MM.1S (cell line): ENCODE measurements around the gene MACROH2A2.

Experiments used
- DNase-seq: peaks from one replicate; pipeline ENCODE4 v3.0.0-alpha.2; 2015
- H2AFZ ChIP-seq: fragments of 300-600 bp; sonication (generic); 2 replicates; pipeline ENCODE4 v1.6.0; 2016; ENCODE audit warnings: antibody characterized with exemption, low read length
- H3F3A ChIP-seq: fragments of 300-600 bp; sonication (generic); 2 replicates; pipeline ENCODE4 v1.6.1; 2016; ENCODE audit warnings: mild to moderate bottlenecking, antibody characterized with exemption, low read length, moderate library complexity, mixed read lengths; ENCODE audit not compliant: insufficient read depth
- H3K27ac ChIP-seq: fragments of 300-600 bp; sonication (generic); 2 replicates; pipeline ENCODE4 v1.5.1; 2016; ENCODE audit warnings: mild to moderate bottlenecking, low read length
- H3K27me3 ChIP-seq: fragments of 300-600 bp; sonication (generic); replicated peaks from 2 replicates; pipeline ENCODE4 v1.6.0; 2016; ENCODE audit warnings: low read length; ENCODE audit not compliant: insufficient read depth
- H3K36me3 ChIP-seq: fragments of 300-600 bp; sonication (generic); replicated peaks from 2 replicates; pipeline ENCODE4 v1.6.1; 2016; ENCODE audit warnings: mild to moderate bottlenecking, low read length, mixed read lengths; ENCODE audit not compliant: insufficient read depth
- H3K4me1 ChIP-seq: fragments of 300-600 bp; sonication (generic); 2 replicates; pipeline ENCODE4 v1.6.1; 2016; ENCODE audit warnings: low read length, mixed read lengths
- H3K4me2 ChIP-seq: fragments of 300-600 bp; sonication (generic); 2 replicates; pipeline ENCODE4 v1.6.0; 2016; ENCODE audit warnings: low read depth, low read length
- H3K4me3 ChIP-seq: fragments of 300-600 bp; sonication (generic); 2 replicates; pipeline ENCODE4 v1.5.1; 2016; ENCODE audit warnings: low read length, mixed read lengths
- H3K79me2 ChIP-seq: fragments of 300-600 bp; sonication (generic); 2 replicates; pipeline ENCODE4 v1.6.1; 2016; ENCODE audit warnings: mixed run types, low read length, mixed read lengths
- H3K9ac ChIP-seq: fragments of 300-600 bp; sonication (generic); 2 replicates; pipeline ENCODE4 v1.6.1; 2016; ENCODE audit warnings: low read length, mixed read lengths
- H3K9me2 ChIP-seq: fragments of 300-600 bp; sonication (generic); replicated peaks from 2 replicates; pipeline ENCODE4 v1.6.1; 2016; ENCODE audit warnings: mild to moderate bottlenecking, low read length, mixed read lengths; ENCODE audit not compliant: insufficient read depth
- H3K9me3 ChIP-seq: fragments of 300-600 bp; sonication (generic); replicated peaks from 2 replicates; pipeline ENCODE4 v1.6.1; 2016; ENCODE audit warnings: mild to moderate bottlenecking, low read length, mixed read lengths; ENCODE audit not compliant: insufficient read depth
- H4K20me1 ChIP-seq: fragments of 300-600 bp; sonication (generic); 2 replicates; pipeline ENCODE4 v1.6.1; 2016; ENCODE audit warnings: mild to moderate bottlenecking, low read length, moderate library complexity, mixed read lengths; ENCODE audit not compliant: insufficient read depth
- CTCF ChIP-seq: fragments of 300-600 bp; sonication (generic); IDR thresholded peaks from 2 replicates; pipeline ENCODE4 v1.5.1; 2016; ENCODE audit warnings: antibody characterized with exemption, low read length, mixed read lengths
- EZH2 ChIP-seq: fragments of 300-600 bp; sonication (generic); optimal IDR thresholded peaks from 2 replicates; pipeline ENCODE3; 2017; ENCODE audit warnings: low read depth, mild to moderate bottlenecking, antibody characterized with exemption, low read length, mixed read lengths
- EZH2phosphoT487 ChIP-seq: fragments of 300-600 bp; sonication (generic); IDR thresholded peaks from 2 replicates; pipeline ENCODE4 v1.6.1; 2018; ENCODE audit warnings: antibody characterized with exemption, low read length

The MACROH2A2 gene

GRCh38 chr10:70093335-70093944 lies 40.8 kb downstream of the MACROH2A2 start:
- no peaks in the 10 kb centered on the region for H3K9me2 ChIP-seq
- H2AFZ ChIP-seq = no peak overlapping the region
- H4K20me1 ChIP-seq = no peaks in the 10 kb centered on the region
- DNase-seq = no peak
- H3K36me3 ChIP-seq = no peaks in the 10 kb centered on the region
- no peak overlapping the region for H3K4me3 ChIP-seq
- no peaks in the 10 kb centered on the region for H3K27me3 ChIP-seq
- no peak overlapping the region for H3K27ac ChIP-seq
- no peaks in the 10 kb centered on the region for H3F3A ChIP-seq
- no peak overlapping the region for H3K9ac ChIP-seq
- H3K79me2 ChIP-seq = no peaks in the 10 kb centered on the region
- H3K9me3 ChIP-seq = no peaks in the 10 kb centered on the region
- no peaks in the 10 kb centered on the region for H3K4me1 ChIP-seq
- TF ChIP-seq CTCF = no peak
- no peak for TF ChIP-seq EZH2
- no peak for TF ChIP-seq EZH2phosphoT487
- no peak overlapping the region for H3K4me2 ChIP-seq

GRCh38 chr10:70094250-70094649 lies 41.6 kb downstream of the MACROH2A2 start:
- no peak for DNase-seq
- Histone ChIP-seq H3K4me3 (no peak overlapping the region), H3K27ac (no peak overlapping the region), H3K9ac (no peak overlapping the region), H3K9me3 (no peaks in the 10 kb centered on the region), H3K9me2 (no peaks in the 10 kb centered on the region), H3F3A (no peaks in the 10 kb centered on the region), H3K4me2 (no peak overlapping the region), H3K4me1 (no peaks in the 10 kb centered on the region), H3K79me2 (no peaks in the 10 kb centered on the region), H2AFZ (no peak overlapping the region), H4K20me1 (no peaks in the 10 kb centered on the region), H3K36me3 (no peaks in the 10 kb centered on the region), H3K27me3 (no peaks in the 10 kb centered on the region)
- TF ChIP-seq EZH2 (no peak), EZH2phosphoT487 (no peak), CTCF (no peak)

DNA sequence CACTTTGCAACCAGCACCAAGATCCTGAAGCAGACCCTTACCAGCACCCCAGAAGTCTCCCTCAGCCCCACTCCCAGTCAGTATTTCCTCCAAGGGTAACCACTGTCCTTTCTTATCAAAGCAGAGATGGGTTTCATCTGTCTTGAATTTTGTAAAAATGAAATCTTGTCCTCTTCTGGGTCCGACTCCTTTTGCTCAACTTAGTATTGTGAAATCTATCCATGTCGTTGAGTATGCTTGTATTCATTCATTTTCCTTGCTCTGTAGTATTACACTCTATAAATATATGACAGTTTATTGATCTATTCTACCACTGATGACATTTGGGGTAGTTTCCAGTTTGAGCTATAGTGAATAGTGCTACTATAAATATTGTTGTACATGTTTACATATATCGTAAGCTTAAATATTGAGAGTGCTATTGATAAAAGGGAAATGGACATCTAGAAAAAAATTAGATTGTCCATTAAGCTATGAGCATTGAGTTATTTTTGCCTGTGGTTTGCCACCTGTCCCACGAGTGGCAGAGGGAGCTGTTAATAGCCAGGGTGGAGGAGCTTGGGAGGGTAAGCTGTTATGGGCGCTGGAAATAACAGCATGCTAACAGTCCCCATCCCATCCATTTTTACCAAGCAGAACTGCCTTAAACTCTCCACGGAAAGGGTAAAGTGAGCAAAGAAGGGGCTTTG lies 43.5 kb downstream of the MACROH2A2 start:
- Histone ChIP-seq H2AFZ (no peak overlapping the region), H3K79me2 (no peaks in the 10 kb centered on the region), H3K9me2 (no peaks in the 10 kb centered on the region), H3K36me3 (no peaks in the 10 kb centered on the region), H3F3A (no peaks in the 10 kb centered on the region), H3K9ac (no peak overlapping the region), H3K4me2 (no peak overlapping the region), H4K20me1 (no peaks in the 10 kb centered on the region), H3K27me3 (no peaks in the 10 kb centered on the region), H3K4me3 (no peak overlapping the region), H3K9me3 (no peaks in the 10 kb centered on the region), H3K27ac (no peak overlapping the region), H3K4me1 (no peaks in the 10 kb centered on the region)
- DNase-seq = no peak
- TF ChIP-seq EZH2 (no peak), CTCF (no peak), EZH2phosphoT487 (no peak)
